Esophagus muscularis mucosa (tissue), 3 donors: ENCODE results near the gene ANK2.

ENCODE experiments used
- EP300 ChIP-seq: sonication (generic); formaldehyde crosslinking; IDR thresholded peaks from one replicate; pipeline ENCODE4 v1.6.1; 2017; ENCODE audit warnings: antibody characterized with exemption
- POLR2AphosphoS5 ChIP-seq, 2 donors: sonication (generic); formaldehyde crosslinking; IDR thresholded peaks; one replicate each; pipeline ENCODE4 v1.6.1; 2017; ENCODE audit warnings: antibody characterized with exemption in 2 of 2

GRCh38 chr4:113090954-113091353, 41.5 kb downstream of the ANK2 start:
- no peak for TF ChIP-seq POLR2AphosphoS5 (IDR thresholded peaks at IDR 0.05)
- no peak for TF ChIP-seq EP300
